ENCODE results near the gene RHOB. TPM values are rescaled to one million over a fixed set of nuclear protein-coding genes. Genes with fewer than 3 reads are reported as not detected.

Gene RHOB
- total and polyA plus RNA-seq, 2 of the 13 experiments (the other 11 are each of a cell fraction or from before 2014, with no cell fraction given) = 192 to 268 TPM

DNA sequence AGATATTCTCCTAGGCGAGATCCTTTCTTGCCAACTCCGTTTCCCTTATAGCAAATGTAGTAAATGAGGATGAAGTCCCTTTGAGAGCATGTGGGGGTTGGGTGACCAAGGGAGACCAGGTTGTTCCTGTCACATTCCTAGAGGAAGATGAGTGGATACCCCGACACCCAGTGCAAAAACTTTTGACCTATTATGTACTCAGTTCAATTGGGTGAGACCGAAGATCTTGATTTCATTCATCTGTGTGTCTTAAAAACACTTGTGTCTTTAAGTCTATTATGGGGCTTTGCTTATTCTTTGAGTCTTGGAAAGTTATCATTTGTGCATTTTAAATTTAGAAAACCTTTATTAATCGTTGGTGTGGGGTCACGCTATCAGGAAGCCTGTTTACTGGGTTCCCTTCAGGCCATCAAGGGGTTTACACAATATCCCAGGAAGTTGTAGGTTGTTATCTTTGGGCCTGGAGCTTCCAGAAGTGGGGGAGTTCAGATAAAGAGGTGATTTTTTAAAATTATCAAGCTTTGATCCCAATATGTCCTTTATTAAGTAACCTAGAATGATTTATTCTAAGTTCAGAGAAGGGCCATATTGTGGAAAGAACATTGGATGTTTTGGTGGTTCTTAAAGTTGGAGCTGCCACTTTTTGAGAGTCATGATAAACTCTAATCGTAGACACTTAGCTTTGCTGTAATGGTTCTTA lies 2.8 kb downstream of the RHOB start (continued):
- TF ChIP-seq, protein P1, sequence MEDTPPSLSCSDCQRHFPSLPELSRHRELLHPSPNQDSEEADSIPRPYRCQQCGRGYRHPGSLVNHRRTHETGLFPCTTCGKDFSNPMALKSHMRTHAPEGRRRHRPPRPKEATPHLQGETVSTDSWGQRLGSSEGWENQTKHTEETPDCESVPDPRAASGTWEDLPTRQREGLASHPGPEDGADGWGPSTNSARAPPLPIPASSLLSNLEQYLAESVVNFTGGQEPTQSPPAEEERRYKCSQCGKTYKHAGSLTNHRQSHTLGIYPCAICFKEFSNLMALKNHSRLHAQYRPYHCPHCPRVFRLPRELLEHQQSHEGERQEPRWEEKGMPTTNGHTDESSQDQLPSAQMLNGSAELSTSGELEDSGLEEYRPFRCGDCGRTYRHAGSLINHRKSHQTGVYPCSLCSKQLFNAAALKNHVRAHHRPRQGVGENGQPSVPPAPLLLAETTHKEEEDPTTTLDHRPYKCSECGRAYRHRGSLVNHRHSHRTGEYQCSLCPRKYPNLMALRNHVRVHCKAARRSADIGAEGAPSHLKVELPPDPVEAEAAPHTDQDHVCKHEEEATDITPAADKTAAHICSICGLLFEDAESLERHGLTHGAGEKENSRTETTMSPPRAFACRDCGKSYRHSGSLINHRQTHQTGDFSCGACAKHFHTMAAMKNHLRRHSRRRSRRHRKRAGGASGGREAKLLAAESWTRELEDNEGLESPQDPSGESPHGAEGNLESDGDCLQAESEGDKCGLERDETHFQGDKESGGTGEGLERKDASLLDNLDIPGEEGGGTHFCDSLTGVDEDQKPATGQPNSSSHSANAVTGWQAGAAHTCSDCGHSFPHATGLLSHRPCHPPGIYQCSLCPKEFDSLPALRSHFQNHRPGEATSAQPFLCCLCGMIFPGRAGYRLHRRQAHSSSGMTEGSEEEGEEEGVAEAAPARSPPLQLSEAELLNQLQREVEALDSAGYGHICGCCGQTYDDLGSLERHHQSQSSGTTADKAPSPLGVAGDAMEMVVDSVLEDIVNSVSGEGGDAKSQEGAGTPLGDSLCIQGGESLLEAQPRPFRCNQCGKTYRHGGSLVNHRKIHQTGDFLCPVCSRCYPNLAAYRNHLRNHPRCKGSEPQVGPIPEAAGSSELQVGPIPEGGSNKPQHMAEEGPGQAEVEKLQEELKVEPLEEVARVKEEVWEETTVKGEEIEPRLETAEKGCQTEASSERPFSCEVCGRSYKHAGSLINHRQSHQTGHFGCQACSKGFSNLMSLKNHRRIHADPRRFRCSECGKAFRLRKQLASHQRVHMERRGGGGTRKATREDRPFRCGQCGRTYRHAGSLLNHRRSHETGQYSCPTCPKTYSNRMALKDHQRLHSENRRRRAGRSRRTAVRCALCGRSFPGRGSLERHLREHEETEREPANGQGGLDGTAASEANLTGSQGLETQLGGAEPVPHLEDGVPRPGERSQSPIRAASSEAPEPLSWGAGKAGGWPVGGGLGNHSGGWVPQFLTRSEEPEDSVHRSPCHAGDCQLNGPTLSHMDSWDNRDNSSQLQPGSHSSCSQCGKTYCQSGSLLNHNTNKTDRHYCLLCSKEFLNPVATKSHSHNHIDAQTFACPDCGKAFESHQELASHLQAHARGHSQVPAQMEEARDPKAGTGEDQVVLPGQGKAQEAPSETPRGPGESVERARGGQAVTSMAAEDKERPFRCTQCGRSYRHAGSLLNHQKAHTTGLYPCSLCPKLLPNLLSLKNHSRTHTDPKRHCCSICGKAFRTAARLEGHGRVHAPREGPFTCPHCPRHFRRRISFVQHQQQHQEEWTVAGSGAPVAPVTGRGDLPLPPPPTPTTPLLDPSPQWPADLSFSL (CRISPR knock-in tag; IDR thresholded peaks at IDR 0.05) = no peak
- TF ChIP-seq THYN1 (CRISPR knock-in tag; IDR thresholded peaks at IDR 0.05; ENCODE audit: borderline replicate concordance, low read depth) (no peak), HHEX (CRISPR knock-in tag; IDR thresholded peaks at IDR 0.05) (no peak), ZNF788 (CRISPR knock-in tag; IDR thresholded peaks at IDR 0.05; ENCODE audit: borderline replicate concordance) (no peak), ZNF782 (CRISPR knock-in tag; IDR thresholded peaks at IDR 0.05; ENCODE audit: borderline replicate concordance) (no peak), MZF1 (CRISPR knock-in tag; IDR thresholded peaks at IDR 0.05; ENCODE audit: borderline replicate concordance) (0 out of 2 replicates have a peak, but pooled peaks have one; percentile 23), RFXAP (CRISPR knock-in tag; IDR thresholded peaks at IDR 0.05; ENCODE audit: borderline replicate concordance) (no peak), ZNF138 (CRISPR knock-in tag; IDR thresholded peaks at IDR 0.05; ENCODE audit: low read depth) (no peak)
- TF ChIP-seq, protein P2, sequence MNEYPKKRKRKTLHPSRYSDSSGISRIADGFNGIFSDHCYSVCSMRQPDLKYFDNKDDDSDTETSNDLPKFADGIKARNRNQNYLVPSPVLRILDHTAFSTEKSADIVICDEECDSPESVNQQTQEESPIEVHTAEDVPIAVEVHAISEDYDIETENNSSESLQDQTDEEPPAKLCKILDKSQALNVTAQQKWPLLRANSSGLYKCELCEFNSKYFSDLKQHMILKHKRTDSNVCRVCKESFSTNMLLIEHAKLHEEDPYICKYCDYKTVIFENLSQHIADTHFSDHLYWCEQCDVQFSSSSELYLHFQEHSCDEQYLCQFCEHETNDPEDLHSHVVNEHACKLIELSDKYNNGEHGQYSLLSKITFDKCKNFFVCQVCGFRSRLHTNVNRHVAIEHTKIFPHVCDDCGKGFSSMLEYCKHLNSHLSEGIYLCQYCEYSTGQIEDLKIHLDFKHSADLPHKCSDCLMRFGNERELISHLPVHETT (CRISPR knock-in tag; conservative IDR thresholded peaks at IDR 0.05) = no peak
- TF ChIP-seq, protein P3, sequence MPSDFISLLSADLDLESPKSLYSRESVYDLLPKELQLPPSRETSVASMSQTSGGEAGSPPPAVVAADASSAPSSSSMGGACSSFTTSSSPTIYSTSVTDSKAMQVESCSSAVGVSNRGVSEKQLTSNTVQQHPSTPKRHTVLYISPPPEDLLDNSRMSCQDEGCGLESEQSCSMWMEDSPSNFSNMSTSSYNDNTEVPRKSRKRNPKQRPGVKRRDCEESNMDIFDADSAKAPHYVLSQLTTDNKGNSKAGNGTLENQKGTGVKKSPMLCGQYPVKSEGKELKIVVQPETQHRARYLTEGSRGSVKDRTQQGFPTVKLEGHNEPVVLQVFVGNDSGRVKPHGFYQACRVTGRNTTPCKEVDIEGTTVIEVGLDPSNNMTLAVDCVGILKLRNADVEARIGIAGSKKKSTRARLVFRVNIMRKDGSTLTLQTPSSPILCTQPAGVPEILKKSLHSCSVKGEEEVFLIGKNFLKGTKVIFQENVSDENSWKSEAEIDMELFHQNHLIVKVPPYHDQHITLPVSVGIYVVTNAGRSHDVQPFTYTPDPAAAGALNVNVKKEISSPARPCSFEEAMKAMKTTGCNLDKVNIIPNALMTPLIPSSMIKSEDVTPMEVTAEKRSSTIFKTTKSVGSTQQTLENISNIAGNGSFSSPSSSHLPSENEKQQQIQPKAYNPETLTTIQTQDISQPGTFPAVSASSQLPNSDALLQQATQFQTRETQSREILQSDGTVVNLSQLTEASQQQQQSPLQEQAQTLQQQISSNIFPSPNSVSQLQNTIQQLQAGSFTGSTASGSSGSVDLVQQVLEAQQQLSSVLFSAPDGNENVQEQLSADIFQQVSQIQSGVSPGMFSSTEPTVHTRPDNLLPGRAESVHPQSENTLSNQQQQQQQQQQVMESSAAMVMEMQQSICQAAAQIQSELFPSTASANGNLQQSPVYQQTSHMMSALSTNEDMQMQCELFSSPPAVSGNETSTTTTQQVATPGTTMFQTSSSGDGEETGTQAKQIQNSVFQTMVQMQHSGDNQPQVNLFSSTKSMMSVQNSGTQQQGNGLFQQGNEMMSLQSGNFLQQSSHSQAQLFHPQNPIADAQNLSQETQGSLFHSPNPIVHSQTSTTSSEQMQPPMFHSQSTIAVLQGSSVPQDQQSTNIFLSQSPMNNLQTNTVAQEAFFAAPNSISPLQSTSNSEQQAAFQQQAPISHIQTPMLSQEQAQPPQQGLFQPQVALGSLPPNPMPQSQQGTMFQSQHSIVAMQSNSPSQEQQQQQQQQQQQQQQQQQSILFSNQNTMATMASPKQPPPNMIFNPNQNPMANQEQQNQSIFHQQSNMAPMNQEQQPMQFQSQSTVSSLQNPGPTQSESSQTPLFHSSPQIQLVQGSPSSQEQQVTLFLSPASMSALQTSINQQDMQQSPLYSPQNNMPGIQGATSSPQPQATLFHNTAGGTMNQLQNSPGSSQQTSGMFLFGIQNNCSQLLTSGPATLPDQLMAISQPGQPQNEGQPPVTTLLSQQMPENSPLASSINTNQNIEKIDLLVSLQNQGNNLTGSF (CRISPR knock-in tag; IDR thresholded peaks at IDR 0.05) = no peak
- TF ChIP-seq, protein P4, sequence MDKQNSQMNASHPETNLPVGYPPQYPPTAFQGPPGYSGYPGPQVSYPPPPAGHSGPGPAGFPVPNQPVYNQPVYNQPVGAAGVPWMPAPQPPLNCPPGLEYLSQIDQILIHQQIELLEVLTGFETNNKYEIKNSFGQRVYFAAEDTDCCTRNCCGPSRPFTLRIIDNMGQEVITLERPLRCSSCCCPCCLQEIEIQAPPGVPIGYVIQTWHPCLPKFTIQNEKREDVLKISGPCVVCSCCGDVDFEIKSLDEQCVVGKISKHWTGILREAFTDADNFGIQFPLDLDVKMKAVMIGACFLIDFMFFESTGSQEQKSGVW (CRISPR knock-in tag; IDR thresholded peaks at IDR 0.05; ENCODE audit: borderline replicate concordance) = no peak
- TF ChIP-seq, protein P5, sequence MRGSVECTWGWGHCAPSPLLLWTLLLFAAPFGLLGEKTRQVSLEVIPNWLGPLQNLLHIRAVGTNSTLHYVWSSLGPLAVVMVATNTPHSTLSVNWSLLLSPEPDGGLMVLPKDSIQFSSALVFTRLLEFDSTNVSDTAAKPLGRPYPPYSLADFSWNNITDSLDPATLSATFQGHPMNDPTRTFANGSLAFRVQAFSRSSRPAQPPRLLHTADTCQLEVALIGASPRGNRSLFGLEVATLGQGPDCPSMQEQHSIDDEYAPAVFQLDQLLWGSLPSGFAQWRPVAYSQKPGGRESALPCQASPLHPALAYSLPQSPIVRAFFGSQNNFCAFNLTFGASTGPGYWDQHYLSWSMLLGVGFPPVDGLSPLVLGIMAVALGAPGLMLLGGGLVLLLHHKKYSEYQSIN (CRISPR knock-in tag; IDR thresholded peaks at IDR 0.05; ENCODE audit: borderline replicate concordance) = no peak
